K562 (cell line): ENCODE measurements around the gene XPR1. TPM values are rescaled to one million over a fixed set of nuclear protein-coding genes. Genes with fewer than 3 reads are reported as not detected.

ENCODE experiments used
- ATAC-seq: fragments of 200-7000 bp; cut with Tn5 transposase; 3 replicates; pipeline ENCODE4 v1.9.1; 2020; ENCODE audit warnings: moderate library complexity
- BruUV-seq: library from RNA; stranded (reverse); fragments of 400-500 nt; replicated peaks from 2 replicates; lab custom pipeline; 2021; lab: Mats Ljungman, UMichigan
- CTCF ChIA-PET: fragments of 300-600 bp; formaldehyde crosslinking; extraction: SDS; loops from one replicate; lab custom pipeline; 2021; ENCODE audit warnings: low intra/inter-chr PET ratio; lab: Yijun Ruan, JAX
- POLR2A ChIA-PET: fragments of 300-600, 350-650 bp; sonication (Branson Sonifier 250); formaldehyde crosslinking; extraction: SDS; loops from one replicate; lab custom pipeline; 2021; ENCODE audit warnings: antibody characterized with exemption, inconsistent platforms; lab: Yijun Ruan, JAX
- DNase-seq, 4 experiments: peaks; one replicate each; pipeline versions ENCODE4 v3.0.0 to v3.0.0-alpha.2; 2011 to 2018; ENCODE audit warnings: low spot score in 3 of 4, mixed read lengths in 3 of 4; ENCODE audit errors: extremely low read depth in 1 of 4
- FAIRE-seq: peaks from 2 replicates; lab custom pipeline; 2011; peaks lifted over from hg19 to GRCh38; lab: Jason Lieb, UNC
- H2AFZ ChIP-seq: 2 replicates; pipeline ENCODE4 v1.6.0; 2011; ENCODE audit warnings: low read depth, low read length, control low read depth, inconsistent platforms
- H3K27ac ChIP-seq: fragments of 200-600 bp; 3 replicates; pipeline ENCODE4 v1.8.0; 2011; ENCODE audit warnings: low read depth, mild to moderate bottlenecking, control low read depth, inconsistent platforms, low read length, moderate library complexity, mixed read lengths; ENCODE audit errors: extremely low read depth
- H3K27me3 ChIP-seq, 2 experiments: fragments of 300-600 bp in 1 of 2; 2 replicates in 1 of 2; 3 replicates in 1 of 2; pipeline versions ENCODE4 v1.6.0 to v1.8.0; 2011; ENCODE audit warnings: inconsistent platforms in 2 of 2, low read length in 2 of 2, mild to moderate bottlenecking in 1 of 2, mixed read lengths in 1 of 2, moderate library complexity in 1 of 2; ENCODE audit not compliant: control insufficient read depth in 2 of 2, insufficient read depth in 2 of 2
- H3K36me3 ChIP-seq: fragments of 300-600 bp; 3 replicates; pipeline ENCODE4 v1.8.0; 2011; ENCODE audit warnings: mild to moderate bottlenecking, low read length, inconsistent platforms; ENCODE audit not compliant: control insufficient read depth, insufficient read depth
- H3K4me1 ChIP-seq, 2 experiments: fragments of 200-600 bp in 1 of 2; replicated peaks in 1 of 2; 2 replicates in 1 of 2; 3 replicates in 1 of 2; pipeline versions ENCODE4 v1.5.1 to v1.8.0; 2011; ENCODE audit warnings: inconsistent platforms in 2 of 2, low read length in 2 of 2, mild to moderate bottlenecking in 1 of 2, mixed read lengths in 1 of 2, moderate library complexity in 1 of 2; ENCODE audit not compliant: control insufficient read depth in 2 of 2, insufficient read depth in 2 of 2
- H3K4me2 ChIP-seq: 2 replicates; pipeline ENCODE4 v1.6.1; 2011; ENCODE audit warnings: low read length, control low read depth, inconsistent platforms, mixed read lengths; ENCODE audit not compliant: insufficient read depth
- H3K4me3 ChIP-seq: fragments of 200-600 bp; sonication (generic), shearing (Covaris generic); 2 replicates; pipeline ENCODE4 v1.5.1; 2016; ENCODE audit warnings: control low read depth, inconsistent platforms
- H3K79me2 ChIP-seq: fragments of 200-600 bp; 3 replicates; pipeline ENCODE4 v1.8.0; 2011; ENCODE audit warnings: low read length, inconsistent platforms; ENCODE audit not compliant: control insufficient read depth, insufficient read depth
- H3K9ac ChIP-seq, 2 experiments: 2 replicates each; pipeline versions ENCODE4 v1.6.0 to v1.6.1; 2011; ENCODE audit warnings: low read depth in 2 of 2, low read length in 2 of 2, control low read depth in 1 of 2, inconsistent platforms in 1 of 2, mild to moderate bottlenecking in 1 of 2, mixed read lengths in 1 of 2; ENCODE audit not compliant: insufficient read depth in 1 of 2
- H3K9me1 ChIP-seq: one replicate; pipeline ENCODE4 v1.6.0; 2011; ENCODE audit warnings: inconsistent platforms, mild to moderate bottlenecking, low read length, moderate library complexity; ENCODE audit not compliant: control insufficient read depth, insufficient read depth
- H3K9me3 ChIP-seq: replicated peaks from 2 replicates; pipeline ENCODE4 v1.5.1; 2011; ENCODE audit warnings: low read depth, low read length, inconsistent platforms; ENCODE audit not compliant: control insufficient read depth, insufficient read depth
- H4K20me1 ChIP-seq: replicated peaks from 2 replicates; pipeline ENCODE4 v1.6.1; 2011; ENCODE audit warnings: low read length, inconsistent platforms, mixed read lengths; ENCODE audit not compliant: control insufficient read depth, insufficient read depth
- ARID1B ChIP-seq: fragments of 450-650 bp; IDR thresholded peaks from 2 replicates; pipeline ENCODE4 v1.6.1; 2016; ENCODE audit warnings: antibody characterized with exemption, mild to moderate bottlenecking, inconsistent platforms
- BRD9 ChIP-seq: fragments of 450-650 bp; IDR thresholded peaks from 2 replicates; pipeline ENCODE4 v1.6.1; 2018; ENCODE audit warnings: low read depth; ENCODE audit not compliant: partially characterized antibody
- CBFA2T3 ChIP-seq: fragments of 450-650 bp; IDR thresholded peaks from 2 replicates; pipeline ENCODE4 v1.6.1; 2017
- CHD1 ChIP-seq: fragments of 200-600 bp; sonication (generic); IDR thresholded peaks from one replicate; pipeline ENCODE4 v1.6.1; 2012; ENCODE audit warnings: mild to moderate bottlenecking, moderate library complexity, low read length, inconsistent platforms
- CHD4 ChIP-seq: fragments of 200-600 bp; sonication (generic); IDR thresholded peaks from 3 replicates; pipeline ENCODE4 v1.6.1; 2012; ENCODE audit warnings: low read depth, mild to moderate bottlenecking, mixed read lengths, low read length, inconsistent platforms; ENCODE audit not compliant: insufficient read depth, insufficient replicate concordance, poor library complexity, severe bottlenecking
- DPF2 ChIP-seq: fragments of 450-650 bp; IDR thresholded peaks from 2 replicates; pipeline ENCODE4 v1.6.1; 2016
- E4F1 ChIP-seq: fragments of 250-450 bp; sonication (Bioruptor Pico); IDR thresholded peaks from 2 replicates; pipeline ENCODE4 v1.5.0; 2021; ENCODE audit warnings: mild to moderate bottlenecking, borderline replicate concordance
- NFRKB ChIP-seq: fragments of 450-650 bp; IDR thresholded peaks from 2 replicates; pipeline ENCODE4 v1.6.1; 2016; ENCODE audit warnings: low read depth
- PKNOX1 ChIP-seq: fragments of 450-650 bp; IDR thresholded peaks from 2 replicates; pipeline ENCODE4 v1.6.1; 2016
- RHOXF2B ChIP-seq: fragments of 250-450 bp; sonication (Bioruptor Pico); conservative IDR thresholded peaks from 2 replicates; pipeline ENCODE4 v1.5.1; 2021
- TSHZ1 ChIP-seq: fragments of 250-450 bp; sonication (Bioruptor Pico); IDR thresholded peaks from 2 replicates; pipeline ENCODE4 v1.4.0; 2020; ENCODE audit warnings: mild to moderate bottlenecking, moderate library complexity
- ZNF740 ChIP-seq, 3 experiments: fragments of 200-800 bp in 1 of 3; sonication (Bioruptor generic) in 1 of 3; sonication (generic) in 1 of 3; formaldehyde crosslinking in 1 of 3; IDR thresholded peaks; 2 replicates each; pipeline versions ENCODE4 v1.6.1 to v1.8.0; 2016 to 2022; ENCODE audit warnings: mild to moderate bottlenecking in 2 of 3, missing compliant biosample characterization in 2 of 3, missing genetic modification characterization in 2 of 3, missing genetic modification reagents in 1 of 3
- WGBS: fragments of 100-300 bp; shearing (Covaris generic); methylation state at CpG from one replicate; pipeline ENCODE4 v1.1.6; 2016; ENCODE audit warnings: low coverage, mixed read lengths; ENCODE audit not compliant: insufficient coverage; ENCODE audit errors: missing lambda C conversion rate; 5-methylcytosine and 5-hydroxymethylcytosine counted together
- in situ Hi-C: fragments of 300-500 bp; cut with MboI; formaldehyde crosslinking; loops from 4 replicates; pipeline ENCODE4 v1.15.0; 2018; ENCODE audit warnings: inconsistent platforms, mixed read lengths
- intact Hi-C: fragments of 100-400 bp; cut with micrococcal nuclease; formaldehyde crosslinking; loops from 2 replicates; pipeline ENCODE4 v1.14.2; 2022
- polyA plus RNA-seq, 8 experiments: library from polyadenylated mRNA; depleted of rRNA in 4 of 8; stranded (reverse) in 5 of 8; unstranded in 3 of 8; fragments of >200 nt; fragmentation: Nextera tagmentation in 2 of 8; fragmentation: Illumina TruSeq in 1 of 8; extraction: Ambion mirVana in 2 of 8; extraction: Trizol in 1 of 8; gene quantifications; 2 replicates each; pipeline versions ENCODE4 v1.2.1 to v1.2.3, GENCODE V29; 2011 to 2014; ENCODE audit warnings: inconsistent platforms in 1 of 8, missing spikeins in 1 of 8
- total RNA-seq, 7 experiments: library from RNA; depleted of rRNA in 6 of 7; stranded (reverse); fragments of >200 nt in 6 of 7; fragmentation: Illumina TruSeq in 2 of 7; extraction: Trizol in 2 of 7; gene quantifications; 2 replicates each; pipeline versions ENCODE4 v1.2.1 to v1.2.3, GENCODE V29; 2011 to 2021; ENCODE audit warnings: low replicate concordance in 1 of 7

The XPR1 gene
- total and polyA plus RNA-seq, 9 of the 15 experiments (the other 6 are each of a cell fraction or from before 2014, with no cell fraction given): 3.0 to 66.2 (median 38.6) TPM

- H3K27me3 ChIP-seq: no peaks in the 10 kb centered on the region
- no peak overlapping the region for H3K9ac ChIP-seq
- 78% methylated on average over 10 of the region's 10 CpGs for WGBS
- no peaks in the 10 kb centered on the region for H4K20me1 ChIP-seq
- in situ Hi-C loops (no loop called here), intact Hi-C loops (no loop called here)
- ATAC-seq: no peak
- DNase-seq: no peak
- CTCF ChIA-PET: no interaction called here
- BruUV-seq: no TSS peak
- H3K9me1 ChIP-seq: no peaks in the 10 kb centered on the region
- no peak overlapping the region for H3K4me3 ChIP-seq
- no peak for FAIRE-seq
- no peak overlapping the region for H3K27ac ChIP-seq
- no peaks in the 10 kb centered on the region for H3K36me3 ChIP-seq
- POLR2A ChIA-PET: interaction anchor here (0.7 to 1.1 kb wide), 3 partner anchors 9 to 28 kb away, joined by 3 to 7 read pairs (median 3); partner anchors contain the start of gene XPR1
- H3K79me2 ChIP-seq: no peaks in the 10 kb centered on the region
- H3K9me3 ChIP-seq: no peaks in the 10 kb centered on the region
- H3K4me1 ChIP-seq: peaks cover 0 to 18% of the 10 kb centered on the region in 2 experiments; a peak in 2 of 5 replicates
- no peak overlapping the region for H2AFZ ChIP-seq
- H3K4me2 ChIP-seq: no peak overlapping the region
- no peak for TF ChIP-seq BRD9
- no peak for TF ChIP-seq ARID1B
- no peak for TF ChIP-seq CBFA2T3
- TF ChIP-seq E4F1: no peak
- TF ChIP-seq CHD1: no peak
- TF ChIP-seq PKNOX1: no peak
- no peak for TF ChIP-seq RHOXF2B (CRISPR knock-in tag)
- TF ChIP-seq TSHZ1 (CRISPR knock-in tag): no peak
- no peak for TF ChIP-seq NFRKB
- TF ChIP-seq ZNF740 (CRISPR knock-in tag; IDR thresholded peaks at IDR 0.05): 0 out of 2 replicates have a peak, but pooled peaks have one; percentile 60
- no peak for TF ChIP-seq ZNF740 (tag; IDR thresholded peaks at IDR 0.05)
- 0 out of 2 replicates have a peak, but pooled peaks have one; percentile 17 for TF ChIP-seq DPF2
- no peak for TF ChIP-seq CHD4
These were observed 8.9 kb upstream of the XPR1 start for GRCh38 chr1:180622658-180623508.
